HUES48 (cell line): ENCODE results near the gene NOM1.

Experiments used
- H3K27ac ChIP-seq: one replicate; pipeline ENCODE4 v1.7.0; 2013; ENCODE audit warnings: low read depth, low read length, inconsistent platforms
- H3K27me3 ChIP-seq: 2 replicates; pipeline ENCODE4 v1.6.1; 2013; ENCODE audit warnings: mild to moderate bottlenecking, low read length; ENCODE audit not compliant: control insufficient read depth, insufficient read depth
- H3K36me3 ChIP-seq: 2 replicates; pipeline ENCODE4 v1.6.1; 2013; ENCODE audit warnings: low read length; ENCODE audit not compliant: control insufficient read depth, insufficient read depth
- H3K4me1 ChIP-seq: 2 replicates; pipeline ENCODE4 v1.6.1; 2013; ENCODE audit warnings: mild to moderate bottlenecking, low read length; ENCODE audit not compliant: control insufficient read depth, insufficient read depth
- H3K4me3 ChIP-seq: 2 replicates; pipeline ENCODE4 v1.5.1; 2013; ENCODE audit warnings: mild to moderate bottlenecking, low read depth, low read length
- H3K9ac ChIP-seq: 2 replicates; pipeline ENCODE4 v1.6.1; 2013; ENCODE audit warnings: mild to moderate bottlenecking, low read depth, low read length, moderate library complexity
- H3K9me3 ChIP-seq: 2 replicates; pipeline ENCODE4 v1.6.1; 2013; ENCODE audit warnings: low read length; ENCODE audit not compliant: control insufficient read depth, insufficient read depth

NOM1 gene

GRCh38 chr7:156962145-156962544, 12.6 kb downstream of the NOM1 start:
- Histone ChIP-seq H3K4me3 (no peak overlapping the region), H3K9ac (no peak overlapping the region), H3K9me3 (no peaks in the 10 kb centered on the region), H3K27me3 (no peaks in the 10 kb centered on the region), H3K27ac (no peak overlapping the region), H3K4me1 (no peaks in the 10 kb centered on the region), H3K36me3 (peaks cover 94% of the 10 kb centered on the region)

- H3K4me1 ChIP-seq = no peaks in the 10 kb centered on the region
- peaks cover 97% of the 10 kb centered on the region for H3K36me3 ChIP-seq
- H3K27me3 ChIP-seq = no peaks in the 10 kb centered on the region
- H3K9me3 ChIP-seq = no peaks in the 10 kb centered on the region
- H3K27ac ChIP-seq = no peak overlapping the region
- H3K4me3 ChIP-seq = no peak overlapping the region
- no peak overlapping the region for H3K9ac ChIP-seq
Observed at GRCh38 chr7:156962897-156963296, 13.4 kb downstream of the NOM1 start.

- no peaks in the 10 kb centered on the region for H3K9me3 ChIP-seq
- H3K4me3 ChIP-seq = no peak overlapping the region
- H3K36me3 ChIP-seq = peaks cover 97% of the 10 kb centered on the region
- no peaks in the 10 kb centered on the region for H3K27me3 ChIP-seq
- no peaks in the 10 kb centered on the region for H3K4me1 ChIP-seq
- no peak overlapping the region for H3K27ac ChIP-seq
- H3K9ac ChIP-seq = no peak overlapping the region
Observed at GRCh38 chr7:156963472-156963871, 14.0 kb downstream of the NOM1 start.

GRCh38 chr7:156964971-156965370, 15.5 kb downstream of the NOM1 start:
- Histone ChIP-seq H3K27ac (no peak overlapping the region), H3K27me3 (no peaks in the 10 kb centered on the region), H3K9ac (no peak overlapping the region), H3K9me3 (no peaks in the 10 kb centered on the region), H3K36me3 (peaks cover 98% of the 10 kb centered on the region), H3K4me3 (no peak overlapping the region), H3K4me1 (no peaks in the 10 kb centered on the region)

GRCh38 chr7:156966387-156966786, 16.9 kb downstream of the NOM1 start:
- Histone ChIP-seq H3K9ac (no peak overlapping the region), H3K36me3 (peaks cover 93% of the 10 kb centered on the region), H3K4me3 (no peak overlapping the region), H3K27ac (no peak overlapping the region), H3K4me1 (no peaks in the 10 kb centered on the region), H3K9me3 (no peaks in the 10 kb centered on the region), H3K27me3 (no peaks in the 10 kb centered on the region)

- Histone ChIP-seq H3K9me3 (no peaks in the 10 kb centered on the region), H3K27ac (no peak overlapping the region), H3K9ac (no peak overlapping the region), H3K27me3 (no peaks in the 10 kb centered on the region), H3K4me3 (no peak overlapping the region), H3K36me3 (peaks cover 85% of the 10 kb centered on the region), H3K4me1 (no peaks in the 10 kb centered on the region)
Observed at GRCh38 chr7:156968183-156968582, 18.7 kb downstream of the NOM1 start.

- no peak overlapping the region for H3K27ac ChIP-seq
- H3K4me1 ChIP-seq = no peaks in the 10 kb centered on the region
- H3K4me3 ChIP-seq = no peak overlapping the region
- H3K9me3 ChIP-seq = no peaks in the 10 kb centered on the region
- H3K27me3 ChIP-seq = no peaks in the 10 kb centered on the region
- no peak overlapping the region for H3K9ac ChIP-seq
- H3K36me3 ChIP-seq = peaks cover 67% of the 10 kb centered on the region
Observed at GRCh38 chr7:156969972-156970420, 20.5 kb downstream of the NOM1 start.

- no peaks in the 10 kb centered on the region; the same call in 1 of the 2 replicates for H3K9me3 ChIP-seq
- H3K9ac ChIP-seq = no peak overlapping the region
- H3K4me3 ChIP-seq = no peak overlapping the region
- H3K27ac ChIP-seq = no peak overlapping the region
- H3K36me3 ChIP-seq = peaks cover 17% of the 10 kb centered on the region
- no peaks in the 10 kb centered on the region for H3K4me1 ChIP-seq
- no peaks in the 10 kb centered on the region for H3K27me3 ChIP-seq
Observed at GRCh38 chr7:156975620-156976019, 26.1 kb downstream of the NOM1 start.

GRCh38 chr7:156979007-156979606, 29.6 kb downstream of the NOM1 start:
- no peaks in the 10 kb centered on the region for H3K36me3 ChIP-seq
- H3K4me1 ChIP-seq = no peaks in the 10 kb centered on the region
- no peak overlapping the region for H3K27ac ChIP-seq
- peaks cover 4% of the 10 kb centered on the region; the same call in 1 of the 2 replicates for H3K9me3 ChIP-seq
- no peaks in the 10 kb centered on the region for H3K27me3 ChIP-seq
- H3K4me3 ChIP-seq = no peak overlapping the region
- no peak overlapping the region for H3K9ac ChIP-seq

- Histone ChIP-seq H3K36me3 (no peaks in the 10 kb centered on the region), H3K9ac (no peak overlapping the region), H3K27ac (no peak overlapping the region), H3K4me3 (no peak overlapping the region), H3K9me3 (peaks cover 4% of the 10 kb centered on the region; the same call in 1 of the 2 replicates), H3K4me1 (no peaks in the 10 kb centered on the region), H3K27me3 (no peaks in the 10 kb centered on the region)
Observed at GRCh38 chr7:156979711-156980110, 30.2 kb downstream of the NOM1 start.

- H3K4me1 ChIP-seq = no peaks in the 10 kb centered on the region
- H3K27me3 ChIP-seq = no peaks in the 10 kb centered on the region
- no peak overlapping the region for H3K4me3 ChIP-seq
- H3K9ac ChIP-seq = no peak overlapping the region
- H3K36me3 ChIP-seq = no peaks in the 10 kb centered on the region
- peaks cover 4% of the 10 kb centered on the region; the same call in 1 of the 2 replicates for H3K9me3 ChIP-seq
- no peak overlapping the region for H3K27ac ChIP-seq
Observed at GRCh38 chr7:156984174-156984891, 34.8 kb downstream of the NOM1 start.
